Mesendoderm (in vitro differentiated cells): ENCODE results near the gene NRAP.

Experiments used
- DNase-seq: peaks from one replicate; pipeline ENCODE4 v3.0.0; 2013
- H2AK5ac ChIP-seq: 2 replicates; pipeline ENCODE4 v1.6.1; 2013; ENCODE audit warnings: low read length, inconsistent platforms
- H2BK120ac ChIP-seq: 2 replicates; pipeline ENCODE4 v1.6.1; 2013; ENCODE audit warnings: low read depth, mild to moderate bottlenecking, low read length, moderate library complexity, mixed read lengths
- H2BK15ac ChIP-seq: replicated peaks from 2 replicates; pipeline ENCODE4 v1.6.1; 2013; ENCODE audit warnings: low read depth, mild to moderate bottlenecking, moderate library complexity
- H2BK5ac ChIP-seq: 2 replicates; pipeline ENCODE4 v1.6.1; 2013; ENCODE audit warnings: low read length, inconsistent platforms
- H3K18ac ChIP-seq: 2 replicates; pipeline ENCODE4 v1.6.1; 2013; ENCODE audit warnings: mild to moderate bottlenecking, low read length, mixed read lengths
- H3K23ac ChIP-seq: one replicate; pipeline ENCODE4 v1.6.1; 2013; ENCODE audit warnings: low read length
- H3K27ac ChIP-seq: 2 replicates; pipeline ENCODE4 v1.5.1; 2013; ENCODE audit warnings: low read depth, mild to moderate bottlenecking, inconsistent platforms, low read length, moderate library complexity
- H3K27me3 ChIP-seq: 2 replicates; pipeline ENCODE4 v1.6.1; 2013; ENCODE audit warnings: low read length, control low read depth, mild to moderate bottlenecking, inconsistent platforms; ENCODE audit not compliant: insufficient read depth, poor library complexity
- H3K36me3 ChIP-seq: 2 replicates; pipeline ENCODE4 v1.6.1; 2013; ENCODE audit warnings: low read length, inconsistent platforms; ENCODE audit not compliant: control insufficient read depth, insufficient read depth
- H3K4ac ChIP-seq: one replicate; pipeline ENCODE4 v1.6.1; 2013; ENCODE audit warnings: low read depth, mild to moderate bottlenecking, low read length, moderate library complexity
- H3K4me1 ChIP-seq: 2 replicates; pipeline ENCODE4 v1.6.1; 2013; ENCODE audit warnings: low read depth, low read length, inconsistent platforms; ENCODE audit not compliant: control insufficient read depth
- H3K4me2 ChIP-seq: 2 replicates; pipeline ENCODE4 v1.6.1; 2013; ENCODE audit warnings: low read length
- H3K4me3 ChIP-seq: 2 replicates; pipeline ENCODE4 v1.5.1; 2013; ENCODE audit warnings: mild to moderate bottlenecking, low read length
- H3K56ac ChIP-seq: one replicate; pipeline ENCODE4 v1.6.1; 2013; ENCODE audit warnings: low read length
- H3K79me1 ChIP-seq: 2 replicates; pipeline ENCODE4 v1.6.1; 2013; ENCODE audit warnings: low read length, inconsistent platforms
- H3K79me2 ChIP-seq: 2 replicates; pipeline ENCODE4 v1.6.1; 2013; ENCODE audit warnings: mild to moderate bottlenecking, low read length; ENCODE audit not compliant: control insufficient read depth, insufficient read depth
- H3K9ac ChIP-seq: 2 replicates; pipeline ENCODE4 v1.6.1; 2013; ENCODE audit warnings: low read length, inconsistent platforms
- H4K5ac ChIP-seq: one replicate; pipeline ENCODE4 v1.6.1; 2013; ENCODE audit warnings: low read length
- H4K8ac ChIP-seq: one replicate; pipeline ENCODE4 v1.6.1; 2013; ENCODE audit warnings: low read depth, mild to moderate bottlenecking, control low read depth, low read length, moderate library complexity
- WGBS: extraction: QIAGEN DNeasy Blood & Tissue Kit; methylation state at CpG from one replicate; pipeline ENCODE4 v1.1.7; 2013; ENCODE audit warnings: low lambda C conversion rate, missing lambda C conversion rate; ENCODE audit not compliant: insufficient coverage; ENCODE audit errors: extremely low coverage; 5-methylcytosine and 5-hydroxymethylcytosine counted together

Gene NRAP

GRCh38 chr10:113630929-113631533 is 32.8 kb downstream of the NRAP start:
- Histone ChIP-seq H2BK120ac (no peak overlapping the region), H3K4me3 (no peak overlapping the region), H3K27me3 (no peaks in the 10 kb centered on the region), H3K79me2 (no peaks in the 10 kb centered on the region), H3K36me3 (no peaks in the 10 kb centered on the region), H3K4me2 (no peak overlapping the region), H3K9ac (no peak overlapping the region), H3K56ac (no peak overlapping the region), H2BK5ac (no peak overlapping the region), H3K18ac (no peak overlapping the region), H3K23ac (no peak overlapping the region), H4K8ac (no peak overlapping the region), H3K4ac (no peak overlapping the region), H2AK5ac (no peak overlapping the region), H2BK15ac (no peak overlapping the region), H3K27ac (no peak overlapping the region), H4K5ac (no peak overlapping the region), H3K4me1 (no peaks in the 10 kb centered on the region), H3K79me1 (no peaks in the 10 kb centered on the region)
- DNase-seq = no peak
- no CpG with 5 or more reads among the region's 5 CpGs for WGBS

- DNase-seq = no peak
- H3K4me2 ChIP-seq = no peak overlapping the region
- no peak overlapping the region for H2AK5ac ChIP-seq
- no peak overlapping the region for H3K9ac ChIP-seq
- no peaks in the 10 kb centered on the region for H3K79me1 ChIP-seq
- H3K27ac ChIP-seq = no peak overlapping the region
- H2BK120ac ChIP-seq = no peak overlapping the region
- H3K4me1 ChIP-seq = peaks cover 5% of the 10 kb centered on the region
- no peak overlapping the region for H3K18ac ChIP-seq
- H3K4ac ChIP-seq = no peak overlapping the region
- no peak overlapping the region for H3K4me3 ChIP-seq
- no peaks in the 10 kb centered on the region for H3K27me3 ChIP-seq
- H4K5ac ChIP-seq = no peak overlapping the region
- no CpG with 5 or more reads among the region's 2 CpGs for WGBS
- H2BK15ac ChIP-seq = no peak overlapping the region
- H2BK5ac ChIP-seq = no peak overlapping the region
- H3K23ac ChIP-seq = no peak overlapping the region
- no peak overlapping the region for H3K56ac ChIP-seq
- H3K79me2 ChIP-seq = no peaks in the 10 kb centered on the region
- H3K36me3 ChIP-seq = no peaks in the 10 kb centered on the region
- H4K8ac ChIP-seq = no peak overlapping the region
Observed at GRCh38 chr10:113628607-113629153, 35.2 kb downstream of the NRAP start.

GRCh38 chr10:113627836-113628235 is 36.0 kb downstream of the NRAP start:
- Histone ChIP-seq H2BK15ac (no peak overlapping the region), H2BK5ac (no peak overlapping the region), H3K79me2 (no peaks in the 10 kb centered on the region), H3K18ac (no peak overlapping the region), H3K36me3 (no peaks in the 10 kb centered on the region), H3K79me1 (no peaks in the 10 kb centered on the region), H3K4me1 (peaks cover 5% of the 10 kb centered on the region), H3K23ac (no peak overlapping the region), H4K5ac (no peak overlapping the region), H3K27me3 (no peaks in the 10 kb centered on the region), H2AK5ac (no peak overlapping the region), H3K56ac (no peak overlapping the region), H3K4me3 (no peak overlapping the region), H3K4me2 (no peak overlapping the region), H4K8ac (no peak overlapping the region), H3K9ac (no peak overlapping the region), H2BK120ac (no peak overlapping the region), H3K27ac (no peak overlapping the region), H3K4ac (no peak overlapping the region)
- WGBS = no CpG with 5 or more reads among the region's 6 CpGs
- DNase-seq = no peak

GRCh38 chr10:113626809-113627355 is 37.0 kb downstream of the NRAP start:
- no peak overlapping the region for H4K5ac ChIP-seq
- no peak for DNase-seq
- no peaks in the 10 kb centered on the region for H3K79me2 ChIP-seq
- H3K36me3 ChIP-seq = no peaks in the 10 kb centered on the region
- peaks cover 5% of the 10 kb centered on the region for H3K4me1 ChIP-seq
- H3K79me1 ChIP-seq = no peaks in the 10 kb centered on the region
- H3K18ac ChIP-seq = no peak overlapping the region
- H3K23ac ChIP-seq = no peak overlapping the region
- H3K27me3 ChIP-seq = no peaks in the 10 kb centered on the region
- H3K27ac ChIP-seq = no peak overlapping the region
- H4K8ac ChIP-seq = no peak overlapping the region
- H3K56ac ChIP-seq = no peak overlapping the region
- no peak overlapping the region for H3K4me2 ChIP-seq
- WGBS = no CpG with 5 or more reads among the region's 5 CpGs
- H3K4me3 ChIP-seq = no peak overlapping the region
- no peak overlapping the region for H2BK5ac ChIP-seq
- H2BK120ac ChIP-seq = no peak overlapping the region
- no peak overlapping the region for H3K9ac ChIP-seq
- no peak overlapping the region for H3K4ac ChIP-seq
- no peak overlapping the region for H2BK15ac ChIP-seq
- H2AK5ac ChIP-seq = no peak overlapping the region

GRCh38 chr10:113625461-113626186 is 38.2 kb downstream of the NRAP start:
- Histone ChIP-seq H3K4ac (no peak overlapping the region), H2AK5ac (no peak overlapping the region), H3K4me3 (no peak overlapping the region), H4K8ac (no peak overlapping the region), H3K56ac (no peak overlapping the region), H3K27me3 (no peaks in the 10 kb centered on the region), H3K79me2 (no peaks in the 10 kb centered on the region), H2BK120ac (no peak overlapping the region), H3K36me3 (no peaks in the 10 kb centered on the region), H3K9ac (no peak overlapping the region), H2BK5ac (no peak overlapping the region), H3K4me1 (peaks cover 5% of the 10 kb centered on the region), H3K18ac (no peak overlapping the region), H3K23ac (no peak overlapping the region), H3K4me2 (no peak overlapping the region), H3K27ac (no peak overlapping the region), H4K5ac (no peak overlapping the region), H3K79me1 (no peaks in the 10 kb centered on the region), H2BK15ac (no peak overlapping the region)
- WGBS = no CpG with 5 or more reads among the region's 10 CpGs
- DNase-seq = no peak
